HT1080 (cell line): Measurements from ENCODE around the gene NDUFA13. TPM values are rescaled to one million over a fixed set of nuclear protein-coding genes. Genes with fewer than 3 reads are reported as not detected.

Experiments used
- DNase-seq: peaks from one replicate; pipeline ENCODE4 v3.0.0-alpha.2; 2015; ENCODE audit warnings: low read depth
- total RNA-seq: library from RNA; depleted of rRNA; stranded (reverse); fragments of >200 nt; shearing (Covaris generic); gene quantifications from 2 replicates; pipeline ENCODE4 v1.2.3, GENCODE V29; 2014

NDUFA13 gene
- total RNA-seq, 1 experiment from 2014 or later = 142 TPM

- no peak for DNase-seq
These were observed 9.4 kb upstream of the NDUFA13 start for GRCh38 chr19:19506592-19506991.

- DNase-seq = no peak
These were observed 8.7 kb upstream of the NDUFA13 start for GRCh38 chr19:19507354-19507753.

GRCh38 chr19:19508217-19508616, 7.8 kb upstream of the NDUFA13 start:
- DNase-seq = no peak

GRCh38 chr19:19510432-19510831, 5.6 kb upstream of the NDUFA13 start:
- no peak for DNase-seq

GRCh38 chr19:19513682-19514081, 2.3 kb upstream of the NDUFA13 start:
- no peak for DNase-seq

- no peak for DNase-seq
These were observed 1.8 kb upstream of the NDUFA13 start for GRCh38 chr19:19514215-19514657.

GRCh38 chr19:19514881-19515641, 964 bp upstream of the NDUFA13 start, which contains the start of gene TSSK6:
Gene TSSK6, minus strand, starts transcription at chr19:19515548. Its CDS starts 121 bp downstream, at chr19:19515427.
- DNase-seq = no peak

- DNase-seq = no peak
These were observed 1.2 kb downstream of the NDUFA13 start for GRCh38 chr19:19517235-19517619.

GRCh38 chr19:19520989-19521388, 5.0 kb downstream of the NDUFA13 start:
- no peak for DNase-seq

- no peak for DNase-seq
These were observed 7.2 kb downstream of the NDUFA13 start for GRCh38 chr19:19523177-19523576.

GRCh38 chr19:19524053-19524452, 8.0 kb downstream of the NDUFA13 start:
- no peak for DNase-seq

GRCh38 chr19:19525611-19526380, 9.8 kb downstream of the NDUFA13 start:
- no peak for DNase-seq

GRCh38 chr19:19526581-19527370, 10.8 kb downstream of the NDUFA13 start:
- no peak for DNase-seq

- no peak for DNase-seq
These were observed 11.3 kb downstream of the NDUFA13 start for GRCh38 chr19:19527371-19527656.

- no peak for DNase-seq
These were observed 11.9 kb downstream of the NDUFA13 start for GRCh38 chr19:19527674-19528625.

GRCh38 chr19:19528721-19529490, 12.9 kb downstream of the NDUFA13 start, which contains the start of gene YJEFN3:
Gene YJEFN3, plus strand, starts transcription at chr19:19528911. Its CDS starts 22 bp downstream, at chr19:19528933.
- DNase-seq = no peak

- no peak for DNase-seq
These were observed 13.9 kb downstream of the NDUFA13 start for GRCh38 chr19:19529783-19530422.

GRCh38 chr19:19530423-19530804, 14.4 kb downstream of the NDUFA13 start:
- DNase-seq = no peak

GRCh38 chr19:19530889-19531288, 14.9 kb downstream of the NDUFA13 start:
- no peak for DNase-seq
